ENCODE measurements around the gene SULT2B1.

GRCh38 chr19:48624791-48625723, 73.1 kb downstream of the SULT2B1 start:
- TF ChIP-seq POLR2A (IDR thresholded peaks at IDR 0.05; ENCODE audit: extremely low read depth, insufficient read length): no peak
- no peak for TF ChIP-seq CTCF (IDR thresholded peaks at IDR 0.05; ENCODE audit: low read depth, low read length)
- no peak for TF ChIP-seq MAX (IDR thresholded peaks at IDR 0.05; ENCODE audit: low read depth, low read length)

All from NB4 (cell line).